ENCODE data around the gene PIK3R6.

DNA sequence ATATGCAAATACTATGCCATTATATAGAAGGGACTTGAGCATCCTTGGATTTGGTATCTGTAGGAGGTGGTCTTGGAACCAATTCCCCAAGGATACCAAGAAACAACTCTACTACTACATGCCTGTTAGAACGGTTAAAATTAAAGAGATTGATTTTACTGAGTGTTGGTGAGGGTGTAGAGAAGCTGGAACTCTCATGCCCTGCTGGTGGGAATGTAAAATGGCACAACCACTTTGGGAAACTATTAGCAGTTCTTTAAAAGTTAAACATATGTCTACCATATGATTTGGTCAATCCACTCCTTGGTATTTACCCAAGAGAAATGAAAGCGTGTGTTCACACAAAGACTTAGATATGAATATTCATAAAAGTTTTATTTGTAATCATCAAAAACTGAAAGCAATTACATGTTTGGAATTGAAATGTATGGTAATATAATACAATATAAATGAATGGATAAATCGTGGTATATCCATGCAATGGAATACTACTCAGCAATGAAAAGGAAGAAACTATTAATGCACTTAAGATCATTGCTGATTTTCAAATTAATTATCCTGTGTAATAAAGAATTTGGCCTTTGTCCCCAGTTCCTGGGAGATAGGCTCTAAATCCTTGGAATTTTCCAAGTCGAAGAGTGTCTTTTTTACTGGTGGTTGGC lies 76.1 kb downstream of the PIK3R6 start:
- no peak for TF ChIP-seq CTCF (IDR thresholded peaks at IDR 0.05)
- TF ChIP-seq POLR2A (IDR thresholded peaks at IDR 0.05), result no peak
